Fibroblast of skin of left biceps (primary cell): Measurements from ENCODE around the gene CACNA1H.

Experiments
- DNase-seq, 2 experiments: peaks; one replicate each; pipeline ENCODE4 v3.0.0-alpha.2; 2013; ENCODE audit warnings: low read depth in 2 of 2

CACNA1H gene

GRCh38 chr16:1152651-1153259, at the start of gene CACNA1H:
TSS of gene CACNA1H (plus strand) at chr16:1153106. CDS start at chr16:1153738, 632 bp downstream.
- no peak for DNase-seq

- DNase-seq = no peak
Observed at GRCh38 chr16:1103636-1103980, 49.3 kb upstream of the CACNA1H start.

GRCh38 chr16:1105888-1106620, 46.9 kb upstream of the CACNA1H start:
- DNase-seq = no peak

GRCh38 chr16:1106659-1107058, 46.2 kb upstream of the CACNA1H start:
- DNase-seq = no peak

GRCh38 chr16:1107141-1107540, 45.8 kb upstream of the CACNA1H start:
- DNase-seq = no peak

- no peak for DNase-seq
Observed at GRCh38 chr16:1107731-1108130, 45.2 kb upstream of the CACNA1H start.

- DNase-seq = no peak
Observed at GRCh38 chr16:1108299-1109252, 44.3 kb upstream of the CACNA1H start.

- DNase-seq = no peak
Observed at GRCh38 chr16:1109648-1110047, 43.3 kb upstream of the CACNA1H start.

GRCh38 chr16:1112506-1113184, 40.3 kb upstream of the CACNA1H start:
- DNase-seq = no peak

- DNase-seq = no peak
Observed at GRCh38 chr16:1113489-1113888, 39.4 kb upstream of the CACNA1H start.

GRCh38 chr16:1113889-1114526, 38.9 kb upstream of the CACNA1H start:
- no peak for DNase-seq

GRCh38 chr16:1116693-1117077, 36.2 kb upstream of the CACNA1H start:
- no peak for DNase-seq

GRCh38 chr16:1117176-1117900, 35.6 kb upstream of the CACNA1H start:
- DNase-seq = no peak

- no peak for DNase-seq
Observed at GRCh38 chr16:1117926-1118325, 35.0 kb upstream of the CACNA1H start.

GRCh38 chr16:1119129-1119528, 33.8 kb upstream of the CACNA1H start:
- DNase-seq = no peak

- DNase-seq = no peak
Observed at GRCh38 chr16:1119766-1120576, 32.9 kb upstream of the CACNA1H start.

- no peak for DNase-seq
Observed at GRCh38 chr16:1120577-1120941, 32.3 kb upstream of the CACNA1H start.

- no peak for DNase-seq
Observed at GRCh38 chr16:1121009-1121408, 31.9 kb upstream of the CACNA1H start.

- DNase-seq = no peak
Observed at GRCh38 chr16:1121601-1122397, 31.1 kb upstream of the CACNA1H start.
